ENCODE data around the gene FGD5. TPM values are rescaled to one million over a fixed set of nuclear protein-coding genes. Genes with fewer than 3 reads are reported as not detected.

FGD5 gene
- total and polyA plus RNA-seq, 9 of the 15 experiments (the other 6 are each of a cell fraction or from before 2014, with no cell fraction given): 0.18 TPM; not detected in 8

DNA sequence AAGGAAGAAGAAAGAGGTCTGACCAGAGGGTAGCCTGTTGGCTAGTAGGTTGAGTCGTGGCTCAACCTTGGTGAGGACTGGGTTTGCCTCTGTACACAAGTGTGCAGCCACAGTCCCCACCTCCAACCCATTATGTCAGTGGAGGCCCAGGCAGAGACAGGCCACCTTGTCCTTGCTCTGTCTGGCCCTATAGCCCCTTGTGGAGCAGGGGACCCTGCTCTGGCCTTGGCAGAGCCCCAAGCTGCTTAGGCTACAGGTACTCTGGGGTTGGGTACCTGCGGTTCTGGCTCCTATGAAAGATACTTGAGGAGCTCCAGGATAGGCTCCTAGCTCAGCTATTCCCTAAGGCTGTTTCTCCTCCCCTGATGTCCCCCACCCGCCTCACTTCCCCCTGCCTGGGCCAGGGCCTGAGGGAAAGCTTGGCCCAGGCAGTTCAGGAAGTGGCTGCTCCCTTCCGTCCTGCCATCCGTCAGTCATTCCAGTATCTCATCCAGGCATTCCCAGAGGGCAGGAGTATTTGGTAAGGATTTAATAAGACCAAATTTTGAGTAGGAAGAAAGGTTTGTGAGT is 44.0 kb downstream of the FGD5 start (continued):
- no peak for TF ChIP-seq MGA (IDR thresholded peaks at IDR 0.05)
- TF ChIP-seq PHF21A (IDR thresholded peaks at IDR 0.05; ENCODE audit: borderline replicate concordance, low read depth): no peak
- TF ChIP-seq TSC22D4 (tag; IDR thresholded peaks at IDR 0.05): no peak
- no peak for TF ChIP-seq FOXA3 (CRISPR knock-in tag; conservative IDR thresholded peaks at IDR 0.05 in 1 of 2, IDR thresholded peaks at IDR 0.05 in 1 of 2)
- TF ChIP-seq CCNT2 (IDR thresholded peaks at IDR 0.05; ENCODE audit: borderline replicate concordance, extremely low read depth, insufficient read length, low read depth, low read length): no peak

All from K562 (cell line).